D721Med (cell line): ENCODE results near the gene ZDHHC9.

ENCODE experiments used
- DNase-seq: peaks from one replicate; pipeline ENCODE4 v3.0.0; 2011; ENCODE audit warnings: low spot score; ENCODE audit not compliant: insufficient read length
- FAIRE-seq: peaks from 2 replicates; lab custom pipeline; 2011; peaks lifted over from hg19 to GRCh38; lab: Jason Lieb, UNC
- TF ChIP-seq, protein P1 (sequence below): IDR thresholded peaks from 2 replicates; pipeline ENCODE4 v1.5.1; 2012; ENCODE audit warnings: mild to moderate bottlenecking, control low read depth; ENCODE audit not compliant: insufficient read depth; ENCODE audit errors: missing control alignments

Gene ZDHHC9

DNA sequence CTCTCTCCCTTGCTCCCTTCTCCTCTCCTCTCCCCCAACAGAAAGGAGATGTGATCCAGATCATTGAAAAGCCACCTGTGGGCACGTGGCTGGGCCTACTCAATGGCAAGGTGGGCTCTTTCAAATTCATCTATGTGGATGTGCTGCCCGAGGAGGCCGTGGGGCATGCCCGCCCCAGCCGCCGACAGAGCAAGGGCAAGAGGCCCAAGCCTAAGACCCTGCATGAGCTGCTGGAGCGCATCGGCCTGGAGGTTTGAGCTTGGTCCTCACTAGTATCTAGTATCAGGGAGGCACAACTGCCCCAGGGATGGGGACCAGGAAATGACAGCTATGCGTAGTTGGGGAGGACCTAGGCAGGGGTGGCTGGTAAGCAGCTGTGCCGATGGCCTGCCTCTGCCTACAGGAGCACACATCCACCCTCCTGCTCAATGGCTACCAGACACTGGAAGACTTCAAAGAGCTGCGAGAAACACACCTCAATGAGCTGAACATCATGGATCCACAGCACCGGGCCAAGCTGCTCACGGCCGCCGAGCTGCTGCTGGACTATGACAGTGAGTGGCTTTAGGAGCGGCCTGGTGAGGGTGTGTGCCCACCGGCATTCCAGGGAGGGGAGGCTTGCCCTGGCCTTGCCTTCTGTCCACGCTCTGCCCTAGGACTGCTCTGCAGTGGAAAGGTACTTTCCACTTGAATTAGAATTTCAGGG, 50.9 kb downstream of the ZDHHC9 start:
- TF ChIP-seq, protein P1, sequence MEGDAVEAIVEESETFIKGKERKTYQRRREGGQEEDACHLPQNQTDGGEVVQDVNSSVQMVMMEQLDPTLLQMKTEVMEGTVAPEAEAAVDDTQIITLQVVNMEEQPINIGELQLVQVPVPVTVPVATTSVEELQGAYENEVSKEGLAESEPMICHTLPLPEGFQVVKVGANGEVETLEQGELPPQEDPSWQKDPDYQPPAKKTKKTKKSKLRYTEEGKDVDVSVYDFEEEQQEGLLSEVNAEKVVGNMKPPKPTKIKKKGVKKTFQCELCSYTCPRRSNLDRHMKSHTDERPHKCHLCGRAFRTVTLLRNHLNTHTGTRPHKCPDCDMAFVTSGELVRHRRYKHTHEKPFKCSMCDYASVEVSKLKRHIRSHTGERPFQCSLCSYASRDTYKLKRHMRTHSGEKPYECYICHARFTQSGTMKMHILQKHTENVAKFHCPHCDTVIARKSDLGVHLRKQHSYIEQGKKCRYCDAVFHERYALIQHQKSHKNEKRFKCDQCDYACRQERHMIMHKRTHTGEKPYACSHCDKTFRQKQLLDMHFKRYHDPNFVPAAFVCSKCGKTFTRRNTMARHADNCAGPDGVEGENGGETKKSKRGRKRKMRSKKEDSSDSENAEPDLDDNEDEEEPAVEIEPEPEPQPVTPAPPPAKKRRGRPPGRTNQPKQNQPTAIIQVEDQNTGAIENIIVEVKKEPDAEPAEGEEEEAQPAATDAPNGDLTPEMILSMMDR = no peak
- no peak for FAIRE-seq

DNA sequence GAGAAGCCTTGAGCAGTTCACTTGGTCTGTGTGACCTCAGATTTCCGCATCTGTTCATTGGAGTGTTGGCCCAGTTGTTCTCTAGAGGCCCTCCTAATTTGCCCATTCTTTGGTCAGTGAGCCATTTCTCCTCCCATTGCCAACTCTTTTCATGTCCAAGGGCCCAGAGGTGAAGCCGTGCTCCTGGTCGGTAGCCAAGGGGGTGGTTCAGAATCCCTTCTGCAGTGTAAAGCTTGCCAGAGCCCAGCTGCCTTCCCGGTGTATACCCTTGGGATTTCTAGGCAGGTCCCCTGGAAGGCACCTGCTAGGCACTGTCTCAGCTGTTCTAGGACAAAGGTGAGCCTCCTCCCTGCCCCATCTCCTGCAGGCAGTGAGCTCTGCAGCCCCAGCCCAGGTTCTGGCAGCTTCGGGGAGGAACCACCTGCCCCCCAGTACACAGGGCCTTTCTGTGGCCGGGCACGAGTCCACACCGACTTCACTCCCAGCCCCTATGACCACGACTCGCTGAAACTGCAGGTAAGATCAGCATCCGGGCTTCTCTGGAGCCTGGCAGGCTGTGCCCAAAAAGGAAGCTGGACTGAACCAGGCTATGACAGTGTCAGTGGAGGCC, 51.6 kb downstream of the ZDHHC9 start:
- TF ChIP-seq, protein P1 = no peak
- DNase-seq = no peak
- FAIRE-seq = no peak

More for the DNA sequence above, 50.9 kb downstream of the ZDHHC9 start:
- no peak for DNase-seq

DNA sequence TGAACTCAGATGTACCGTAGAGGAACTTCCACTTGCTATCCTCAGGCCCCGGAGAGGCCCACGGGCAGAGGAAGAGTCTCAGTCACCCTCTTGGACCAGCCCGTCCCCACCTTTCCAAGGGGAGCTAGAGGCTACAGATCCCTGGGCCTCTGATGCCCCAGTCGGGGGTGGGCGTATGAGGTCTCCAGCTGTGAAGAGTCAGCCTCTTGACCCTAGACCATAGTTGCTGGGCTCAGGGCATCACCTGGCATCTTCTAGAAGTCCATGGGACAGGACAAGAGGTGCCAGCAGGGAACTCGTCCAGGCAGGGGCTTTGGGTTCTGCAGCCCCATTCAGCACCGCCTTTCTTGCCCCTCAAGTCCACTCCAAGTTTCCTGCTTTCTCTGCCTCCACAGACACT, 52.4 kb downstream of the ZDHHC9 start:
- TF ChIP-seq, protein P1 = no peak
- FAIRE-seq (no peak), DNase-seq (no peak)

DNA sequence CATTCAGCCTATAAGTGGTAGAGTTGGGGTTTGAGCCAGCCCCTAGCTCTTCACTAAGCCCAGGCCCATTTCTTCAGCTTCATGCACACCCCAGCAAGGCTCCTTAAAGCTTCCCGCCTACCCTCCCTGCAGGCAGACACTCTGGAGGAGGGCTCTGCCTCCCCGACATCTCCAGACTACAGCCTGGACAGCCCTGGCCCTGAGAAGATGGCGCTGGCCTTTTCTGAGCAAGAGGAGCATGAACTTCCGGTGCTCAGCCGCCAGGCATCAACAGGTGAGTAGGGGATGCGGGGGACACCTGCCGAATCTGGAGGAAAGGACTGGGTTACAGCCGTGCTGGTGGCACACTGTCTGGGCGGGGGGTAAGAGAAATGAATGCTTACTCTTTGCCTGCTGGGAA, 52.9 kb downstream of the ZDHHC9 start:
- DNase-seq (no peak), FAIRE-seq (no peak)
- TF ChIP-seq, protein P1 = no peak

DNA sequence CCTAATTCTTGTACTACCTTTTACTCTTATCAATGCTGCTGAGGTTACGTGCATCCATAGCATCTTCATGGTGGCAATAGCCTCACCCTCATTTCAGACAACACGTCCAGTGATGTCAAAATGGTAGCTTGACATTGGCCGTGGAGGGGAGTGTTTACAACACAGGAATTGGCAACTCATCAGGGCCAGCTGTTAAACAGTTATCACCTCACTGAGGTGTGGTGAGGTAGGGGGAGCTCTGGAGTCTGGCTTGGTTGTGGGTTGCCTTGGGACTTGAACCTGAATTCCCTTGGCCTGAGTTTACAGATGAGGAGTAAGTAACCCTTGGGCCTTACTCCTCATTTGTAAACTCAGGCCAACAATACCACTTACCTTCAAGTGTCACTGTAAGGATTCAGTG, 53.5 kb downstream of the ZDHHC9 start:
- FAIRE-seq (no peak), DNase-seq (no peak)
- TF ChIP-seq, protein P1 = no peak

DNA sequence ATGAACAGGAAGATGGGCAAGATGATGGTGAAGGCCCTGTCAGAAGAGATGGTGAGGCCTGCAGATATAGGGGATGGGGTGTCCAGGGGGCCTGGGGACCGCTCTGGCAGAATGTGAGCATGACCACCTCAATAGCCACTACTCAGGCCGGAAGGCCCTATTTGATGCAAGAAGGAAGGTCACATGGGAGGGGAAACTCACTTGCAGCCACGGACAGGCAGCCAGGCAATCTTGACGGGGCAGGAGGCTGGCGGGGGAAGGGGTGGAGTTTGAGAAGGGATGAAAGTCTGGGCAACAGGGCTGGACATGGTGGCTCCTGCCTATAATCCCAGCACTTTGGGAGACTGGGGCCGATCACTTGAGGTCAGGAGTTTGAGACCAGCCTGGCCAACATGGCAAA, 55.2 kb downstream of the ZDHHC9 start:
- FAIRE-seq (no peak), DNase-seq (no peak)
- TF ChIP-seq, protein P1 = no peak
